GM12874 (cell line): Measurements from ENCODE around the gene IL10.

ENCODE experiments used
- CTCF ChIP-seq: IDR thresholded peaks from 2 replicates; pipeline ENCODE4 v1.5.1; 2011; ENCODE audit warnings: low read depth, mild to moderate bottlenecking, control low read depth, low read length, moderate library complexity; ENCODE audit not compliant: insufficient read depth

Gene IL10

GRCh38 chr1:206753141-206753540 is 19.2 kb downstream of the IL10 start:
- TF ChIP-seq CTCF = no peak

- TF ChIP-seq CTCF = no peak
Measured at GRCh38 chr1:206752481-206752880, 19.8 kb downstream of the IL10 start.

DNA sequence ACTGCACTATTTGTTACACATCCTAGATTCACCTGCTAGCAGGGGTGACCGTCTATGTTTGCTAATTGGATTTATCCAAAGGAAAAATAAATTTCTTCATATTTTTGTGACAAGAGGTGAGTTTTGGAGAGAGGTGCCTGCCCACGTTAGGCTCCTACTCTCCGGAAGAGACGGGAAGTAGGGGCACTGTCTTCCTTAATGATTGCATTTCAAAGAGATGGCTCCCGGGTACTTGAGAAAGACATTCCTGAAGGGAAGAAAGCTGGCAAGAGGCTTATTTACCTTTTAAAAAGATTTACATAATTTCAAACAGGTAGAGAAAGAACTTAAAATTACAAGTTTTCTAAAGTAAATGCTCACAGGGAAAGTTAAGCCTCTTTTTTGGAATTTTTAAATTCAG is 20.4 kb downstream of the IL10 start:
- no peak for TF ChIP-seq CTCF

- no peak for TF ChIP-seq CTCF
Measured at GRCh38 chr1:206748348-206749030, 23.8 kb downstream of the IL10 start.

DNA sequence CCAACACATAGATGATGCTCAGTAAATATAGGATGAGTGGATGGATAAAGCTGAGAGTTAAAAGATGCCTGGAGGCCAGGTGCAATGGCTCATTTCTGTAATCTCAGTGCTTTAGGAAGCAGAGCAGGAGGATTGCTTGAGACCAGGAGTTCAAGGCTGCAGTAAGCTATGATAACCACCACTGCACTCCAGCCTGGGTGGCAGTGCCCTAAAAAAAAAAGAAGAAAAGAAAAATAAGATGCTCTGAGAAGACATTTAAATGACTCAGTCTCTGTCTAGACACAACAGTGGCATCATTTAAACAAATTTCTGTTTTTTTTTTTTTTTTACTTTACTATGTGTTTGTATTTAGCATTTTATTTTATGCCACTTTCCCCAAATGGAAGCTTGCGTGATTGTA is 27.0 kb downstream of the IL10 start:
- no peak for TF ChIP-seq CTCF

DNA sequence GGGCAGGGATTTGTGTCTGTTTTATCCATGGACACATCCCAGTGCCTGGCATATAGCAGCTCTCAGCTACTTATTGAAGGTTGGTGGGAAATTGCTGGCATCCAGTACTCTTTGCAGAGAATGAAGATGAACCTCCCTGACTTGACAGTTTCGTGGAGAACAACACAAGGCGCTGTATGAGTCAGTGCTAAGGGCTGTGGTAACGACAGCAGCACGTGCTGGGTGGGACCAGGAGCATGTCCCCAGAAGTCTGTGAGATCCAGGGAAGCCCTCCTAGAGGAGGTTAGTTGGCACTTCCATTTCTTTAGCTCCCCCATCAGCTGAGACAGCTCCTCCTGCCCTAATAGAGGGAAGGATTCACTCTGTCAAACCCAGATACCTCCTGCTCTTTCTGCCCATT is 27.6 kb downstream of the IL10 start:
- TF ChIP-seq CTCF = no peak

GRCh38 chr1:206742719-206743383 is 29.4 kb downstream of the IL10 start:
- no peak for TF ChIP-seq CTCF
